HG02763 (cell line): ENCODE measurements around the gene PAIP2B.

ENCODE experiments used
- ATAC-seq: cut with Tn5 transposase; IDR thresholded peaks from one replicate; pipeline ENCODE4 v1.9.1; 2021; ENCODE audit warnings: mild to moderate bottlenecking, moderate library complexity; ENCODE audit not compliant: unreplicated experiment

The PAIP2B gene

DNA sequence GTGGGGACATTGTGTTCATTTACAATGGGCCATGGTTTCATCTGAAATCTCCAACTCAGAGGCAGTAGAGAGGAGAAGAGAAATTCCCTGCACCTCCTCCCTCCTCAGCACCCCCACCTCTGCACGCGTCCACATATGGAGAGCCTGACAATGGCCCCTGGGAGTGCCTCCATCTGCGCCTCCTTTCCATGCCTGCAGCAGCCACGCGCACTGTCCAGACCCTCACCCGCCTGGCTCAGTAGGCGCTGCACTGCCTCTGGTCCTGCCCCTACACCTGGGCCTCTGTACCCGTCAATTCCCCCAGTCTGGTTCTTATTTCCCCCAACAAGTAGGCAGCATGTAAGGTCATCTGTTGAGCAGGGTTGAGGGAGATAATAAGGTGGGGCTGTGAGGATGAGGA is 72.6 kb downstream of the PAIP2B start:
- no peak for ATAC-seq

DNA sequence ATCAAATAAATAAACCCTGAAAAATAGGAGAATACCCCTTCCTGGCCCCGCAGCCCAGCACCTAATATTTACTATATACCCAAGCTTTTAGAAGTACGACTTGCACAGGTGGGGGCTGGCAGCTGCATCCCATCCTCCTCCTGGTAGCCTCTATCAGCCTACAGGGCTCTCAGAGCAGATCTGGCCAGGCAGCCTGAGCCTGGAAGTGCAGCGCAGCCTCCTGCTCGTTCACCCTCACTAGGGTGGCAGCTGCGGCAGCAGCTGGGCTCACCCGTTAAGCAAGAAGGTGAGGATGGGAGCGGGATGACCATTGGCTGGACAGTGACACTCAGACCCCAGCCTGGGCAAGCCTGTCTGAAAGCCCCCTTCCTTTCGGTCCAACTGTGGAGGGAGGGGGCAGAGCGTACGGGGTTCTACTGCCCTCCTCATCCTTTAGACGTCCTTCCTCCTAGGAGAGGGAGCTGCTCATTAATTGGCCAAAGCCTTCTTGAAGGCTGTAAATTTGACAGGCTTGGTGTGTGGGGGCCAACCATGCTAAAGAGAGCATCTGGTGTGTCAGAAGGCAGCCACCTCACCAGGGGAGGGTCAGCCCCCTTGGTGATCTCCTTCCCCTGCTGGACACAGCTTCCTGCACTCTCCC is 73.2 kb downstream of the PAIP2B start:
- ATAC-seq, result no peak

DNA sequence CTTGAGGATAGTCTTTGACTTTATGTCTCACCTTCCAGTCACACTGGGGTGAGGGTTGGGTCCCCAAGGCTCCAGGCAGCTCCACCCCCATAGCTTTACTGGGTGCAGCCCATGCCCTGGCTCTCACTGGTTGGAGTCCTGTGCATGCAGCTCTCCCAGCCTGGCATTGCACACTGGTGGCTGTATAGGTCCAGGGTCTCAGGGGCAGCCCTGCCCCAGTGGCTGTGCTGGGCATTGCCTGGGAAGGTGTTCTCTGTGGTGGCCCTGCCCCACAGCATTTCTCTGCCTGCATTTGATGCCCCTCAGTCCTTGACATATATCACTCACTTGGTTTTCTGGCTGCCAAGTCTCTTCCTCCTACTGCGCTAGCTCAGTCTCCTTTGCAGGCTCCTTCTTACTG is 75.3 kb downstream of the PAIP2B start:
- ATAC-seq, result no peak

DNA sequence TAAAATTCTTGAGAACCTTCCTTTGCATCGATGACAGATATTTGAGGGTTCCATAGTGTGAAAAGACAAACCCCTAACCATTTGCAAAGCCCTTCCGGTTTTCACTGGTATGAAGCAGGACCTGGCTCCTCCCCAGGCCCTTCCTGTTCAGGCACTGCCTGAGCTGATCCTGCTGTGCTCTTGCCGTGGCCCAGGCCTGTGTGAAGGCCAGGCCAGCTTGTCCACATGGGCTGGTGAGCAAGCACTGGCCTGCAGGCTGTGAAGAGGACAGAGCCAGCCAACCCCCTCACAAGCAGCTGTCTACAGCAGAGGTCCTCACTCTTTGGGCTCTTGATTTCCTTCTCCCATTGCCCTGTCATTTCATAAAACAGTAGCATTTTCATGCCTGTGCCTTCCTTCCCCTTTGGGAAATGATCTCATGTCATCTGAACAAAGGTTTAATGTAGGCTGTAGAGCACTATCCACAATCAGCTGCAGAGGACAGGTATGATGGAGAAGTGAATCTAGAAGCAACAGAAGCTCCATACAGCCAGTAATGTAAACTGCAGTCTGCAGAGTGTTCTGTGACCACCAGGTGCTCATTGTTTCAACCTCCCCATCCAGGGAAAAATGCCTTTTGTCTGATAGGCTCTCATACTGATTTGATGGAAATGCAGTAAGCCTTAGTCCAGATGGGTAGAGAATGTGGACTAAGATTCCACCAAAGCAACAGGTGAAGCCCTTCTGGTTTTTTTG is 76.7 kb downstream of the PAIP2B start:
- no peak for ATAC-seq

DNA sequence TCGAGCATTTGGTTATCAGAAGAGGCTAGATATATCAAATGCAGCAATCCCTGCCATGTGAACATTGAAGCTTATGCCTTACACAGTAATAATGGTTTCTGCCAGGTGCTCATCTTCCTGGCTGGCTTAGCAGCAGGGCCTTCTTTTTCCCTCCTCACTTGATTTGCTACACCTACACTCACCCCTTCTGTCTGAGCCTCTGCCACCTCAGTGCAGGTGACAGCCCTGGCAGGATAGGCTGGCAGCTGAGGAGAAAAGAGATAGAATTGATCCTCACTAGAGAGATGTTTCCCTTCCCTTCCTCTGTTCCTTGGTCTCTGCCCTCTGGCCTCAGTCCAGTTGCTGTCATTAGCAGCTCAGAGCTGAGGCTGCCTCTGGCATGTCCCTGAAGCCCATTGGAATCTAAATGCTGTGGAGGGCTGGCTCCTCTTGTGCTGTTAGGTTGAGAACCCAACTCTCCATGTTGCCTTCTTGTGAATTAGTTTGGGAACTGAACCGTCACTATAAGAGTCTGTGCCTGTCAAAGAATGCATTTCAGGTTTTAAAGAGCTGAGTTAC is 78.3 kb downstream of the PAIP2B start:
- ATAC-seq, result no peak

DNA sequence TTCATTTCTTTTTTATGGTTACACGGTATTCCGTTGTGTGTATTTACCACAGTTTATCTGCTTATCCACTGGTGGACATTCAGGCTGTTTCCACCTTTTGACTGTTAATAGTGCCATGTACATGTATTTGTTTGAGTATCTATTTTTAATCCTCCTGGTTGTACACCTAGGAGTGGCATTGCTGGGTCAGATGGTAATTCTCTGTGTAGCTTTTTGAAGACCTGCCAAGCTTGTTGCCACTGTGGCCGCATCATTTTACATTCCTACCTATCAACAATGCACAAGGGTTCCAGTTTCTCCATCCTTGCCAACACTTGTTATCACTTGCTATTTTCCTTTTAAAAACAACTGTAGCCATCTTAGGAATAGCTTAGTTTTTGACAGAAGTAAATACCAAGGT is 83.1 kb downstream of the PAIP2B start:
- no peak for ATAC-seq

DNA sequence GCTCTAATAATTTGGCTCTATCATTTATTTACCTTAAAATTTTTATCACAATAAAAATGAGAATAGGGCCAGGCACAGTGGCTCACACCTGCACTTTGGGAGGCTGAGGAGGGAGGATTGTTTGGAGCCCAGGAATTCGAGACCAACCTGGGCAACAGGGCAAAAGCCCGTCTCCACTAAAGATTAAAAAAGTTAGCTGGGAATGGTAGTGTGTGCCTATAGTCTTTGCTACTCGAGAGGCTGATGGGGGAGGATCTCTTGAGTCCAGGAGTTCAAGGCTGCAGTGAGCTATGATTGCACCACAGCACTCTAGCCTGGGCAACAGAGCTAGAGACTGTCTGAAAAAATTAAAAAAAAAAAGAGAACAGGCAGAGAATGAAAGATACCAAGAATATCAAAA is 90.7 kb downstream of the PAIP2B start:
- no peak for ATAC-seq

DNA sequence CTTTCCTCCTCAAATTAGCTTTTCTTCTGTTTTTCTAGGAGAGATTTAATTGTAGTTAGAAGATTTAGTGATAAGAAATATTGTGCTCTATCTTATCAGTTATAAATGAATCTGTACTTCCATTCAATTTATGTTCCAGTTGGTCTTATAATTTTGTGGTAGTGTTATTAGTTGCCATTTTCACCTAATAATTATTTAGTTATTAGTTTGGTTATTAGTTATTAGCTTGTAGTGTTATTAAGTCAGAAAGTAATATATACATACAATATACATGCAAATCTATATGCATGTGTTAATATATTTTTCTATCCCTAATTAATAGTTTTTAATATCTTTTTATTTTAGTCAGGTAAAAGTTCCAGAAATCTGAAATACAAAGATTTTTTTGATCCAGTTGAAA is 93.3 kb downstream of the PAIP2B start:
- ATAC-seq, result no peak
